ENCODE data around the gene FAP.

The FAP gene

GRCh38 chr2:162159446-162159845 is 83.8 kb downstream of the FAP start:
- TF ChIP-seq ZFX (IDR thresholded peaks at IDR 0.05; ENCODE audit: borderline replicate concordance) (no peak), CTCF (IDR thresholded peaks at IDR 0.05) (no peak)
- H3K27ac ChIP-seq, result no peak overlapping the region

GRCh38 chr2:162156149-162156548 is 87.1 kb downstream of the FAP start:
- H3K27ac ChIP-seq, result no peak overlapping the region
- no peak for TF ChIP-seq CTCF (IDR thresholded peaks at IDR 0.05)
- TF ChIP-seq ZFX (IDR thresholded peaks at IDR 0.05; ENCODE audit: borderline replicate concordance), result no peak

GRCh38 chr2:162155093-162155492 is 88.2 kb downstream of the FAP start:
- no peak overlapping the region for H3K27ac ChIP-seq
- TF ChIP-seq ZFX (IDR thresholded peaks at IDR 0.05; ENCODE audit: borderline replicate concordance), result no peak
- no peak for TF ChIP-seq CTCF (IDR thresholded peaks at IDR 0.05)

- TF ChIP-seq ZFX (IDR thresholded peaks at IDR 0.05; ENCODE audit: borderline replicate concordance) (no peak), CTCF (IDR thresholded peaks at IDR 0.05) (peak; percentile 57)
- H3K27ac ChIP-seq, result no peak overlapping the region
These were observed 89.5 kb downstream of the FAP start for GRCh38 chr2:162153608-162154224.

GRCh38 chr2:162152147-162152546 is 91.1 kb downstream of the FAP start, which contains the start of gene GCG:
Gene GCG, minus strand, starts transcription at chr2:162152247. Its CDS starts 3,069 bp downstream, at chr2:162149178.
- peak within 1 kb of the TSS; percentile 26; the same call in 1 of the 2 replicates for H3K27ac ChIP-seq
- no peak for TF ChIP-seq CTCF (IDR thresholded peaks at IDR 0.05)
- TF ChIP-seq ZFX (IDR thresholded peaks at IDR 0.05; ENCODE audit: borderline replicate concordance), result no peak

GRCh38 chr2:162149940-162150339 is 93.3 kb downstream of the FAP start:
- no peak for TF ChIP-seq CTCF (IDR thresholded peaks at IDR 0.05)
- TF ChIP-seq ZFX (IDR thresholded peaks at IDR 0.05; ENCODE audit: borderline replicate concordance), result no peak
- H3K27ac ChIP-seq, result no peak overlapping the region

GRCh38 chr2:162149466-162149865 is 93.8 kb downstream of the FAP start:
- H3K27ac ChIP-seq, result no peak overlapping the region
- no peak for TF ChIP-seq CTCF (IDR thresholded peaks at IDR 0.05)
- TF ChIP-seq ZFX (IDR thresholded peaks at IDR 0.05; ENCODE audit: borderline replicate concordance), result no peak
